ENCODE results near the gene IQSEC3. TPM values are rescaled to one million over a fixed set of nuclear protein-coding genes. Genes with fewer than 3 reads are reported as not detected.

Gene IQSEC3
- total and polyA plus RNA-seq, 2 of the 13 experiments (the other 11 are each of a cell fraction or from before 2014, with no cell fraction given), result not detected

DNA sequence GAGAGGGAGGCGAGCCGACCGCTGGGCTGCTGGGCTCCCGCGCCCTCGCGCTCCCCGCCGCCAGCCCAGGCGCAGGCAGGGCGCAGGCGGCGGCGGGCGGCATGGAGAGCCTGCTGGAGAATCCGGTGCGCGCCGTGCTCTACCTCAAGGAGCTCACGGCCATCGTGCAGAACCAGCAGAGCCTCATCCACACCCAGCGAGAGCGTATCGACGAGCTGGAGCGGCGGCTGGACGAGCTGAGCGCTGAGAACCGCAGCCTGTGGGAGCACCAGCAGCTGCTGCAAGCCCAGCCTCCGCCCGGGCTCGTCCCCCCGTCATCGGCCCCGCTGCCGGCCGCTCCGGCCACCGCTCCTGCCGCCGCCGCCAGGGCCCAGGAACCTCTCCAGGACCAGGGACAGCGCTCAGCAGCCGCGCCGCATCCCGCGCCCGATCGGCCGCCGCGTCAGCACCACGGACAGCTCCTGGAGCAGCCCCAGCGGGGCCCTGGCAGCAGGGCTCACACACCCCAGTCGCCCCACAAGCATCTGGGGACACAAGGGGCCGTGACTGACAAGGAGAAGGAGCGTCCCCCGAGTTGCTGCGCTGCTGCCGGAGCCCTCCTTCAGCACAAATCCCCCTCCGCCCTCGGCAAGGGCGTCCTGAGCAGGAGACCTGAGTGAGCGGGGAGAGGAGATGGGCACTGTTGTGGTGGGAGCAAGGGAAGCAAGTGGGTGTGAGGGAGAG is 376 bp downstream of the IQSEC3 start (continued):
- TF ChIP-seq ARID5B (CRISPR knock-in tag; IDR thresholded peaks at IDR 0.05), result peak; percentile 54
- TF ChIP-seq ZFAT (CRISPR knock-in tag; conservative IDR thresholded peaks at IDR 0.05), result peak; percentile 91
- 0 out of 2 replicates have a peak, but pooled peaks have one; percentile 61 for TF ChIP-seq NFKBIZ (CRISPR knock-in tag; IDR thresholded peaks at IDR 0.05)
- TF ChIP-seq REST (IDR thresholded peaks at IDR 0.05; ENCODE audit: borderline replicate concordance in 1 of 2, low read depth in 1 of 2, low read length in 2 of 2), result peak; percentile 20 to 85
- TF ChIP-seq, protein P1, sequence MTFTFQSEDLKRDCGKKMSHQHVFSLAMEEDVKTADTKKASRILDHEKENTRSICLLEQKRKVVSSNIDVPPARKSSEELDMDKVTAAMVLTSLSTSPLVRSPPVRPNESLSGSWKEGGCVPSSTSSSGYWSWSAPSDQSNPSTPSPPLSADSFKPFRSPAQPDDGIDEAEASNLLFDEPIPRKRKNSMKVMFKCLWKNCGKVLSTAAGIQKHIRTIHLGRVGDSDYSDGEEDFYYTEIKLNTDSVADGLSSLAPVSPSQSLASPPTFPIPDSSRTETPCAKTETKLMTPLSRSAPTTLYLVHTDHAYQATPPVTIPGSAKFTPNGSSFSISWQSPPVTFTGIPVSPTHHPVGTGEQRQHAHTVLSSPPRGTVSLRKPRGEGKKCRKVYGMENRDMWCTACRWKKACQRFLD (CRISPR knock-in tag; IDR thresholded peaks at IDR 0.05; ENCODE audit: borderline replicate concordance), result peak; percentile 93
- peak; percentile 76; the same call in 1 of the 2 replicates for TF ChIP-seq ZNF580 (CRISPR knock-in tag; IDR thresholded peaks at IDR 0.05; ENCODE audit: borderline replicate concordance, low read depth)
- TF ChIP-seq KLF12 (CRISPR knock-in tag; IDR thresholded peaks at IDR 0.05; ENCODE audit: borderline replicate concordance), result peak; percentile 77; the same call in 1 of the 2 replicates
- peak; percentile 76; the same call in 1 of the 2 replicates for TF ChIP-seq TOE1 (CRISPR knock-in tag; IDR thresholded peaks at IDR 0.05)
- TF ChIP-seq, protein P2, sequence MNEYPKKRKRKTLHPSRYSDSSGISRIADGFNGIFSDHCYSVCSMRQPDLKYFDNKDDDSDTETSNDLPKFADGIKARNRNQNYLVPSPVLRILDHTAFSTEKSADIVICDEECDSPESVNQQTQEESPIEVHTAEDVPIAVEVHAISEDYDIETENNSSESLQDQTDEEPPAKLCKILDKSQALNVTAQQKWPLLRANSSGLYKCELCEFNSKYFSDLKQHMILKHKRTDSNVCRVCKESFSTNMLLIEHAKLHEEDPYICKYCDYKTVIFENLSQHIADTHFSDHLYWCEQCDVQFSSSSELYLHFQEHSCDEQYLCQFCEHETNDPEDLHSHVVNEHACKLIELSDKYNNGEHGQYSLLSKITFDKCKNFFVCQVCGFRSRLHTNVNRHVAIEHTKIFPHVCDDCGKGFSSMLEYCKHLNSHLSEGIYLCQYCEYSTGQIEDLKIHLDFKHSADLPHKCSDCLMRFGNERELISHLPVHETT (CRISPR knock-in tag; conservative IDR thresholded peaks at IDR 0.05), result peak; percentile 74; the same call in 1 of the 2 replicates
- peak; percentile 34; the same call in 1 of the 2 replicates for TF ChIP-seq TAF1 (CRISPR knock-in tag; IDR thresholded peaks at IDR 0.05)
- peak; percentile 55; the same call in 1 of the 2 replicates for TF ChIP-seq FOXO1 (CRISPR knock-in tag; IDR thresholded peaks at IDR 0.05)
- TF ChIP-seq ZSCAN20 (CRISPR knock-in tag; IDR thresholded peaks at IDR 0.05; ENCODE audit: borderline replicate concordance), result 0 out of 2 replicates have a peak, but pooled peaks have one; percentile 79
- peak; percentile 92 for TF ChIP-seq SATB2 (CRISPR knock-in tag; IDR thresholded peaks at IDR 0.05)
- peak; percentile 90; the same call in 1 of the 2 replicates for TF ChIP-seq ZFP90 (CRISPR knock-in tag; IDR thresholded peaks at IDR 0.05; ENCODE audit: borderline replicate concordance)
- peak; percentile 97 for TF ChIP-seq ARHGAP35 (CRISPR knock-in tag; IDR thresholded peaks at IDR 0.05; ENCODE audit: borderline replicate concordance)
- 0 out of 2 replicates have a peak, but pooled peaks have one; percentile 43 for TF ChIP-seq ZNF12 (CRISPR knock-in tag; IDR thresholded peaks at IDR 0.05)
- 0 out of 2 replicates have a peak, but pooled peaks have one; percentile 40 for TF ChIP-seq ZNF614 (CRISPR knock-in tag; IDR thresholded peaks at IDR 0.05; ENCODE audit: borderline replicate concordance)
